G401.6 (cell line): ENCODE measurements around the gene SRSF10.
"Not testable (repeated sequence)": the region's sequence is repeated elsewhere in the genome, so short reads cannot be mapped to it uniquely, and the experiment has no call there.

Experiments
- FAIRE-seq: peaks from 2 replicates; lab custom pipeline; 2012; peaks lifted over from hg19 to GRCh38; lab: Jason Lieb, UNC

Gene SRSF10

DNA sequence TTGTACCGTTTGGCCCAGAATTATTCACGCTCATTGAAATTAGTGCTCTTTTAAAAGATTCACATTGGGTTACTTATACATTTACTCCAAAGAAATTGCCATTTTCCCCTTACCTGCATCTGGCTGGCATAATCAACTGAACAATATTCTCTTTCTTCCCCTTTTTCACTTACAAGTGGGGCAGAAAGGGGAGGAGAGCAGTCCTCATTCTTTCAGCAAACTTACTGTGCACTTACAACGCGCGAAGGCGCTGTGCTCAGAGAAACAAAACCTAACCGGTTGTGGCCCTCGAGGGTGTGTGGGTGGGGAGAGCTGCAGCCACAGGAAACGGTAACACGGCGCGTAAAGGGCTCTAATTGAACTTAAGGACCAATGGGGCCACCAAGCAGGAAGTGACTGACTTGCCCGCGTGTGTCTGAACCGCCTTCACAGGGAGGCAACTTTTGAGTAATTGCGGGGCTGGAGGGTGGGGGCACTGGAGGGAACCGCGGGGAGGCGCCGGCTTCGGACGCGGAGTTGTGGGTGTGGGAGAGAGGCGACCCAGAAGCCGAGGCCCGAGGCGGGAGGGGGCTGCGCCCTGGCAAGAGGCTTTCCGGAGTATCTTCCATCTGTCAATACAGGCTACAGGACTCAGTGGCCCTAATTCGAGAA lies 21.2 kb downstream of the SRSF10 start:
- FAIRE-seq = peak; percentile 98

DNA sequence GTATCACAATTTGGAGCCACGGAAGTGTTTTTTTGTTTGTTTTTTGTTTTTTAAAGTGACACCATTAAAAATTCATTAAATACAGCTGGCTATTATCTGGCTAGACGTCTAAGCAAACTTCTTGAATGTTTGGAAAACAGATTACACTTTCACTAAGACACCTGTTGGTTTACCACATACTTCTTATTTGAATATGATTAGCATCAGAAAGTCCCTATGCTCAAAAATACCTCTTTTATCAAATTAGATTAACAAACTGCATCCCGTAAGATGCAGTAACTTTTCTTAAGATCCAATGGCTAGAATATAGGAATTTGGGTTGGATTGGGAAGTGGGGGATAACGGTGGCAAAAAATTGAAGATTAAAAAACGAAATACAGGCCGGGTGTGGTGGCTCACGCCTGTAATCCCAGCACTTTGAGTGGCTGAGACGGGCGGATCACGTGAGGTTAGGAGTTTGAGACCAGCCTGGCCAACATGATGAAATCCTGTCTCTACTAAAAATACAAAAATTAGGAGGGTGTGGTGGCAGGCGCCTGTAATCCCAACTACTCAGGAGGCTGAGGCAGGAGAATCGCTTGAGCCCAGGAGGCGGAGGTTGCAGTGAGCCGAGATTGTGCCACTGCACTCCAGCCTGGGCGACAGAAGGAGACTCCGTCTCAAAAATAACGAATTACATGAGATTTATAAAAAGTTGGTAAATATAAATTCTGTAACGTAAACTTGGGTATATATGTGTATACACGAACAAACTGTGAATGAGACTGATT lies 21.9 kb downstream of the SRSF10 start:
- FAIRE-seq = not testable (repeated sequence)

DNA sequence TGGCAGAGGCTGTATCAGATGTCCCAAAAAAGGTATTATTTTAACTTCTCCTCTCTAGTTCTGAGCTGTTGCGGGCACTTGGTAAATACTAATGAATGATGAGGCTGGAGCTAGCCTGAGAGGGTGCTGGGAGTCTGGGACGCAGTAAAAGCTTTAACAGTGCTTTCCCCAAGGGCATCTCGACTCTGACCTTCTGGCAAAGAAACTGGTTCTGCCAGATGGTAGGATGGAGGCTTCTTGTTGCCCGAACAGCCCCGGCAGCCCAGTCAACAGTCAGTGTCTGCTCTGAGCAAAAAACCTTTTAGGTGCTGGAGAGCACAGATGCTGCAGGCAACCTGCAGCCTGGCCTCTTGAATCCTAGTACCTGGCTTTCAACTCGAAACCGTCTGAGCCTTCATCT lies 23.0 kb downstream of the SRSF10 start:
- no peak for FAIRE-seq

DNA sequence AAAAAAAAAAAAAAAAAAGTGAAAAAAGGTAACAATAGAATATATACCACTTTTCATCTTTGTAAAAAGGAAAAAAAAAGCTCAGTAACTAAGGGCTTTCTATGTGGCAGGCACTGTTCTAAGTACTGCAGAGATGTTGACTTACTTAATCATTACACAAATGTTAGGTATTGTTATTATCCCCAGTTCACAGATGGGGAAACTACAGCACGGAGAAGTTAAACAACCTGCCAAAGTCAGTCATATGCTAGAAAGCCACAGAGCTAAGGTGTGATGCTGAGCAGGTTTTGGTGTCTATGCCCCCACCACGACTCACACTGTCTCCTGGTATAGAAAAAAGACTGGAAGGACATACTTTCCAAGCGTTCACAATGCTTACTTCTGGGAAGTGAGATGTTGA lies 27.1 kb downstream of the SRSF10 start:
- FAIRE-seq = no peak

DNA sequence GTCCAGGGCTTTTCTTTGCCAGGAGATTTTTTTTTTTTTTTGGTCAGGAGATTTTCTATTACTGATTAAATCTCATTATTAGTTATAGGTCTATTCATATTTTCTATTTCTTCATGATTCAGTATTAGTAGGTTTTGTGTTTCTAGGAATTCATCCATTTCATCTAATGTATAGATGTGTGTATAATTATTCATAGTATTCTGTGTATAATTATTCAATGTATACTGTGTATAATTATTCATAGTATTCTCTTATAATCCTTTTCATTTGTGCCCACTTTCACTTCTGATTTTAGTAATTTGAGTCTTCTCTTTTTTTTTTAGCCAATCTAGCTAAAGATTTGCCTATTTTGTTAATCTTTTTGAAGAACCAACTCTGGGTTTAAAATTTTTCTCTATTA lies 32.8 kb downstream of the SRSF10 start:
- FAIRE-seq = no peak

DNA sequence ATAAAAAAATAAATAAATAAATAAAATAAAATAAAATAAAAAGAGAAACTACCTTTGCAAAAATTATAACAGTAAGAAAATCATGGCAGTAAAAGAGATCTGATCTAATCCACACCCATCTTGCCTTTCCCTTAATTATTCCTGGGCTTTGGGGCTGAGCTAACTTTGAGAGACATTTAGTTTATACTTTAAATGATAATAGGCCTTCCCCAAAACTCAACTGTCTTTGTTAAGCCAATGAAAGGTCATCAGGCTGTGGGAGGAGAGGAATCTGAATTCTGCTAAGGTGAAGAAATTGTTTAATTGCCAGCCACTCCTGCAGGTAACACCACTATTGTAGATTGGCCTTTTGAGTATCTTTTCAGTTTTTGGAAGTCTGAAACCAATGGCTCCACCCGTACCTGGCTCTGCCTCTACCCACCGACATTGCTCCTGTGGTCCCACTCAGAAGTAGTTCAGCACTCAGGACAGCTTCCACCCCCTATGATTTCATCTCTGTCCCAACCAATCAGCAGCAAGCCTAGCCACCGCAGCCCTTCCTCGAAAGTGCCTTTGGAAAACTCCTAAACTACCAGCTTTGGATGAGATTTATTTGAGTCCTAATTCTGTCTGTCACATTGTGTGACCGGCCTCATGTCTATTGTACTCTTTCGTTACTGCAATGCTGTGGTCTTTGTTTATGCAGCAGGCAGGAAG lies 43.5 kb downstream of the SRSF10 start:
- no peak for FAIRE-seq

DNA sequence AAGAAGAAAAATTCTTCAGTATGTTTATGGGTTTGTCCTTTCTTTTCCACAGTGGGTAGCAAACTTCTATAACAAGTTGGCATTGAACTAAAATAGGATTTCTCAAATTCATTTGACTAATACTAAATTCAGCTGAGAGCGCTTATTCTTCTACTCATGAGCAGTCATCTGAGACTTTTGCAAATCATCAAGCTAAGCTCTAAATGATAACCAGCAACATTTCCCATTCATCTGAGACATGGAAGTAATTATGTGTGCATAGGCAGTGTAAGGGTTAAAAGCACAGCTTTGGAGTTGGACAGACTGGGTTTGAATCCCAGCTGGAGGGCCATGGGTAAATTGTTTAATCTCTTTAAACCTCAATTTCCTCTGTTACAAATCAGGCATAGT lies 48.6 kb downstream of the SRSF10 start:
- peak; percentile 25 for FAIRE-seq

DNA sequence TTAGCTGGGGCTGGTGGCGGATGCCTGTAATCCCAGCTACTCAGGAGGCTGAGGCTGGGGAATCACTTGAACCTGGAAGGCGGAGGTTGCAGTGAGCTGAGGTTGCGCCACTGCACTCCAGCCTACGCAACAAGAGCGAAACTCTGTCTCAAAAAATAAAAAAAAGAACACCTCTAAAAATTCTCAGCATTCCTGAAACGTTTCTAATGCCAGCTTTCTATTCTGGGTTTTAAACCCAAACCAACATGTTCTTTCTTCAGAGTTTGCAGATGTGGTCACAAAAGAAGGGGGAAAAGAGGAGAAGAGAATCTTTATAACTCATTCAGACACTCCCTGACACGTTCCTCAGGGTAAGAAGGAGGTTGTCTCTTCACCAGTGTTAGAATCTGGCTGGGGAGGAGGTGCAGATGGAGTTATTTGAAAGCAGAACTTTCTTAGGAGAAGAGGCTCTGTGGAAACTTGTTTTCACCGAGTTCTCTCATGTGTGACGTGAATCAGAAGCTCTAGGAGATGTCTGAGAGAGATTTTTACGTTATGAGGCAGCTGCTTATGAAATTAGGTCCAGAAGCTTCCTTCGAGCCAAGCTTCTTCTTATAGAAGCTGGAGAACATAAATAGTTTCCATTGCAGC lies 49.2 kb downstream of the SRSF10 start:
- peak; percentile 77 for FAIRE-seq

DNA sequence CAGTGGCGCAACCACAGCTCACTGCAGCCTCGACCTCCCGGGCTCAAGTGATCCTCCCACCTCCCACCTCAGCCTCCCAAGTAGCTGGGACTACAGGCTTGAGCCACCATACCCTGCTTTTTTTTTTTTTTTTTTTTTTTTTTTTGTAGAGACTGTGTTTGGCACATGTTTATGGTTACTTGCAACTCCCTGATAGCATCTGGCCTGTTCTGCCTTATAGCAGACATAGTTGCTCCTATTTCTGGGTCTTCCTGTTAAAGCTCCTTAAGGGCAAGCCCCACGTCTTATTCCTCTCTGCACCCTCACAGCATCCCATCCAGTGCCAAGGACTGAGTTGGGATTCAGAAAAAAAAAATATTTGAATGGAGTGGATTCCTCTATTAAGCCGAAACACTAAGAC lies 49.9 kb downstream of the SRSF10 start:
- FAIRE-seq = no peak

DNA sequence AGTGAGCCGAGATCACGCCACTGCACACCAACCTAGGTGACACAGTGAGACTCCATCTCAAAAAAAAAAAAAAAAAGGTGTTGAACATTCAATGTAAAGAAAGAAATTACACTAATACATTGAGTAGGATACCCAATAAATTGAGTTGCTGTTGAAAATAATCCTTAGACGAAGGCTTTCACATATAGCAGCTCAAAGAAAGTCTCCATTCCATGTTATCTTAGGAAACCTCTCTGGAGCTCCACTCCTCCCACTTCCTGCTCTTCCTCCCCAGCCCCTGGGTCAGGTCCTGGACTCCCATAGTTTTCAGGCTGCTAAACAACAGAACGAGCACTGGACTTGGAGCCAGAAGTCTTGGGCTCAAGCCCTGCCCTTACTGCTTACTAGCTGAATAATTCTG lies 51.3 kb downstream of the SRSF10 start:
- no peak for FAIRE-seq

DNA sequence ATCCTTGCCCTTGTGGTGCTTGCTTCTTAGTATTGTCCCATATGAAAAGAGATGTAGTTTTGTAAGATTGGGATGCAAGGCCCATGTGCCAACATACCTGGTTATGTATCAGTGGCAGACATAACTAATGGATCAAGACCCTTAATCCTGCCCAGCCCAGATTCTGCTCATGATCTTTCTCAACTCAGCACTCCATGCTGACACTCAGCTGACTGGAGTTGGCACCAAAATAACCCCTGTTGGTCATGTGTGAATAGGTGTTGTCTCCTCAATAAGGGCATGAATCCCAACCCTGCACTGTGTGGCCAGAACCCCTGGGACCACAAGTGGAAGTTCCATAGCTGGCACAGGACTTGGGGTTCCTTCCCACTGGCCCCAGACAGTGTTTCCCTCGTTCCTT lies 53.0 kb downstream of the SRSF10 start:
- no peak for FAIRE-seq

DNA sequence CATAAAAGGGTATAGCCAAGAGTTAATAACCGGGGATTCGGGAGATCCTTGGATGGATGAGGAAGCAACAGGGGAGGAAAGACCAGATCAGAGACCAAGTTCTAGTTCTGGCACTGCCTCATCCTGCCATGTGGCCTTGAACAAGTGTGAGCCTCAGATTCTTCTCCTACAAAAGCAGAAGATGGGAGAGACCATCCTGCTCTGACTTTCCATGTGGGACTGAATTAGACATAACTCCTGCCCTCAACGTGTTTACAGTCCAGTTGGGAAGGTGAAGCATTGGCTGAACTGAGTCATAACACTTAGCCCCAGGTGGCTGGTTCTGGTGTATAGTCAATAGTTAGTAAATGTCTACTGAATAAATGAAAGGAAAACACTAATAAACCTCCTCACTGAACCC lies 54.8 kb downstream of the SRSF10 start:
- FAIRE-seq = no peak

DNA sequence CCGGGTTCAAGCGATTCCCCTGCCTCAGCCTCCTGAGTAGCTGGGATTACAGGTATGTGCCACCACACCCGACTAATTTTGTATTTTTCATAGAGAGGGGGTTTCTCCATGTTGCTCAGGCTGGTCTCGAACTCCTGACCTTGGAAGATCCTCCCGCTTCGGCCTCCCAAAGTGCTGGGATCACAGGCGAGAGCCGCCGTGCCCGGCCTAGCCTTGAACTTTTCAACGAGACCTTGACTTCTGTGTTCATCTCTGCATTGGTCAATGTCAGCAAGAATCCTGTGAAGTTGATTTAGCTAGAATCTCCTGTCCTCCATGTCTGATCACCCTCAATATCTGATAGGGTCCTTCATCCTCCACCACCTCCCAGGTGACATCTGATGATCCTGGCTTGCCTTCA lies 55.5 kb downstream of the SRSF10 start:
- no peak for FAIRE-seq

DNA sequence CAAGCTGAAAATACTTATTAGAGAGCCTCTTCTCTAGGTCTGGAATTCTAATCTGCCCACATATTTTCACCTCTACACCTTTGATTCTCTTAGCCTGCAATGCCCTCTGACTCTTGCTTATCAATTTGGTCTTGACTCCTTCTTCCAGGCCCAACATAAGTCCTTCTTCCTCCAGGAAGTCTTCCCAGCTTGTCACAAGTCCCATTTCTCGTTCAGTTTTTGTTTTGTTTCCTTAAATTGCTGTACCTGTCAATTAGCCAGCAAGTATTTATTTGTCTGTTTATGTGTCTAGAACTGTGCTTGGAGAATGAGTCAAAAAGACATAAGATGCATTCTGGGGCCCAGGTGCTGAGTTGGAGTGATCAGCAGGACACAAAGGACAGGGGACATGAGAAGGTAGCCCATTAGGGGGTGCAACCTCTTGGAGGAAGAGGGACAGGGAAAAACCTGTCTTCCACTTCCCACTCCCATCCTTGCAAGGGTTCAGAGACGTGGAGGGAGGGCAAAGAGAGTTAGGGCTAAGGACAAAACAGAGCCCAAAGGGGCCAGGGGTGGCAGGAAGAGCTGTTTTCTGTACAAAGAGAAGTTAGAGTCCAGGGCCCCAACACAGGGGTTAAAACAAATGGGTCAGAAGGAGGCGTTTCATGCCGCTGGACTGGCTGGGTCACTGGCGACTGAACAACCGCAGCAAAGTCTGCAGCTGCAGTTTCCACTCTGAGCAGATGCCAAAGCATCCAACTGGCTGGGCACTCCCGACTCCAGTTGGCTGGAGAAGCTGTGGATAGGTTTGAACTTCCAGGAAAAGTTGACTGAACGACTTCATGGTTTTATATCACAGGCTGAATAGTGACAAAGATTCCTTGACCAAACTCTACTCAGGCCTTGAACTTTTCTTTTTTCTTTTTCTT lies 56.3 kb downstream of the SRSF10 start:
- no peak for FAIRE-seq

DNA sequence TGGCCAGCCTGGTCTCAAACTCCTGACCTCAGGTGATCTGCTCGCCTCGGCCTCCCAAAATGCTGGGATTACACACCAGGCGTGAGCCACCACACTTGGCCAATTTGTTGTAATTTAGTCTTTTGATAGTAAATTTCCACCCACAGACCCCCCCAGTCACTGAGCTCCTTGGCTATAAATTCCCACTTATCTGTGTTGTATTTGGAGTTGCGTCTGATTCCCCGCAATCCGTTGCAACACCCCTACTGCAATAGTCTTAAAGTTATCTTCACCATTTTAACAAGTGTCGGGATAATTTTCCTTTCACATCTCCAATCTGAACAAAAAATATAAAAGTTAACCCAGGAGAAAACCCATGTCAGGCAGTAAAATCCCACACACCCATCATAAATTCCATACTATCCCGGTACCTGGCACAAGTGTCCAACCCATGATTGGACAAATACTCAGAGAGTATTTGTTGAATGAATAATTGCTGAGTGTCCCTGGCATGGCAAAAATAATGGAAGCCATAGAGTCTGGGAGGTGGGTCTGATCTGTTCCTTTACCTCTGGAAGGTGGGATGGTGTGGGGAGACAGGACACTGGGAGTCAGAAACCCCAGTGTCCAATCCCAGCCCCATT lies 57.7 kb downstream of the SRSF10 start:
- no peak for FAIRE-seq

DNA sequence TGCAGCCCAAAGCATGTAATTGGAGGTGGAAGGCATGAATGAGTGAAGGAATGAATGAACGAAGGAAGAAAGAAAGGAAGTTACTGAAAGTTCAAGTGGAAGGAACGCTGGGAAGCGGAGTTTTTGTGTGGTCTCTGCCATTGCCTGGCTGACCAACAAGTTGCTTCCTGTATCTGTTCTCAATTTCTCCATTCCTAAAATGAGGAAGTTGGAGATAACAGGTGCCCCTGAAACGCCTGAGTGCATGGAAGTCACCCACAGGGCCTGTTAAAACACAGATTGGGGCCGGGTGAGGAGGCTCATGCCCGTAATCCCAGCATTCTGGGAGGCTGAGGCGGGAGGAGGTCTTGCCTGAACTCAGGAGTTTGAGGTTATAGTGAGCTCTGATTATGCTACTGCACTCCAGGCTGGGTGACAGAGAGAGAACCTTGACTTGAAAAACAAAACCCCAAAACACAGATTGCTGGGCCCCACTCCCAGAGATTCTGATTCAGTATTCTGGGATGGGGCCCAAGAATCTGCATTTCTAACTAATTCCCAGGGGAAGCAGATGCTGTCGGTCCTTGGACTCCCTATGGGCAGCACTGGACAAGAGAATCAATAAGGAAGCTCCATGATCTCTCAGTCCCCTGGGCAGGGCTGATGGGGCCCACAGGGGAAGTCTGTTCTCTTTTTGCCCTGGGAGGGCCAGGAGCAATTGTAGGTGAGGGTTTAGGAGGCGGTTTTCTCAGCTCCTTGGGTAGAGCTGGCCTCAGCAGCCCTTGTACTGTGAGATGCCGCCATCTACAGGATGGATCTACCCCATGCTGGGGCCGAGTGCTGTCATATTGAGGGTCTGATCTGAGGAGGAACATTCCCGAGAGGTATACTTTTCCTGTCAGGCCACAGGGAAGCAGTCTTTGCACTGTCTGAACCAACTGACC lies 63.7 kb downstream of the SRSF10 start:
- FAIRE-seq = no peak

DNA sequence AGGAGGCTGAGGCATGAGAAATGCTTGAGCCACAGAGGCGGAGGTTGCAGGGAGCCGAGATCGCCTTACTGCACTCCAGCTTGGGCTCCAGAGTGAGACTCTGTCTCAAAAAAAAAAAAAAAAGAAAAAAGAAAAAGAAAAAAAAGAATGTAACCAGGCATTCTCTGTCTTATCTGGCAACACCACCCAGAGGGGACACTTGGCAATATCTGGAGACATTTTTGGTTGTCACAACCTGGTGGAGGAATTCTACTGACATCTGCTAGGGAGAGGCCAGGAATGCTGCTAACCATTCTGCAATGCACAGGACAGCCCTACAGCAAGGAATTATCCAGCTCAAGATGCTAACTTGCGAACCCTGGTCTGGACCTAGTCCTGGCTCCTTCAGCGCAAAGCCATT lies 64.7 kb downstream of the SRSF10 start:
- FAIRE-seq = no peak

DNA sequence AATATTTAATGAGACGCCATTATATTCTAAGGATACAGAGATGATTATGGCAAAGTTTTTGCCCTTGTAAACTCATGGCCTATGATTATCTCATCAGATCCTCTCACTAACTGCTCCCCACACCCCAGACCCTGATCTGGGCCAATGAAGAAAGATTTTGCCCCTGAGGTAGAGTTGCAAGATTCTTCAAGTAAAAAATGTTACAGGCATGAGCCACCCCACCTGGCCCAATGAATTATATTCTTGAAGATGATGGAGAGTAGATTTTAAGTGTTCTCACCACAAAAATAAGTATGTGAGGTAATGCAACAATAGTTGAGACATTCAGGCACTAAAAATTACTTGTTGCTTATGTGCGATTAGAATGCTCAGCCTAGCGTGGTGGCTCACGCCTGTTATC lies 65.2 kb downstream of the SRSF10 start:
- no peak for FAIRE-seq
